OCI-LY7 (cell line): ENCODE results near the gene GMNN.

Experiments
- CTCF ChIP-seq: fragments of 200-600 bp; sonication (generic); conservative IDR thresholded peaks from 2 replicates; pipeline ENCODE4 v1.5.1; 2014; ENCODE audit warnings: mild to moderate bottlenecking, antibody characterized with exemption, low read length, moderate library complexity, mixed read lengths
- EZH2phosphoT487 ChIP-seq: fragments of 200-600 bp; sonication (generic); IDR thresholded peaks from 2 replicates; pipeline ENCODE4 v1.6.1; 2018; ENCODE audit warnings: low read depth, borderline replicate concordance, mild to moderate bottlenecking, mixed run types, antibody characterized with exemption, low read length, moderate library complexity, mixed read lengths

GRCh38 chr6:24802271-24803059, 27.7 kb downstream of the GMNN start:
- TF ChIP-seq CTCF (no peak), EZH2phosphoT487 (no peak)
